Hypothalamus (tissue), 51 donors: ENCODE data around the gene RTEL1.

ENCODE experiments used
- DNase-seq, 51 donors: peaks; one replicate each; lab custom pipeline; 2025; lab: John Stamatoyannopoulos, UW

The RTEL1 gene

DNA sequence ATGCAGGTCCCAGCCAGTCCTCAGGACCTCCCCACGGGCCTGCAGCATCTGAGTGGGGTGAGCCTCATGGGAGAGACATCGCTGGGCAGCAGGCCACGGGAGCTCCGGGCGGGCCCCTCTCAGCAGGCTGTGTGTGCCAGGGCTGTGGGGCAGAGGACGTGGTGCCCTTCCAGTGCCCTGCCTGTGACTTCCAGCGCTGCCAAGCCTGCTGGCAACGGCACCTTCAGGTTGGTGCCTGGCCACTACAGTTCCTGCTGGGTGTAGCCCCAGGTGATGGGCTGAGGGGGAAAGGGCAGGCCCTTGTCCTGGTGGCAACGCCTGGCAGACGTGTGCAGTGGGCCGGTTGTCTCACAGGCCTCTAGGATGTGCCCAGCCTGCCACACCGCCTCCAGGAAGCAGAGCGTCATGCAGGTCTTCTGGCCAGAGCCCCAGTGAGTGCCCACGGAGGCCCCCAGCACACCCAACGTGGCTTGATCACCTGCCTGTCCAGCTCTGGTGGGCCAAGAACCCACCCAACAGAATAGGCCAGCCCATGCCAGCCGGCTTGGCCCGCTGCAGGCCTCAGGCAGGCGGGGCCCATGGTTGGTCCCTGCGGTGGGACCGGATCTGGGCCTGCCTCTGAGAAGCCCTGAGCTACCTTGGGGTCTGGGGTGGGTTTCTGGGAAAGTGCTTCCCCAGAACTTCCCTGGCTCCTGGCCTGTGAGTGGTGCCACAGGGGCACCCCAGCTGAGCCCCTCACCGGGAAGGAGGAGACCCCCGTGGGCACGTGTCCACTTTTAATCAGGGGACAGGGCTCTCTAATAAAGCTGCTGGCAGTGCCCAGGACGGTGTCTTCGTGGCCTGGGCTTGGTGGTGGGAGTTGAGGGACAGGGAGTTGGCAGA lies 37.6 kb downstream of the RTEL1 start:
- no peak for DNase-seq

DNA sequence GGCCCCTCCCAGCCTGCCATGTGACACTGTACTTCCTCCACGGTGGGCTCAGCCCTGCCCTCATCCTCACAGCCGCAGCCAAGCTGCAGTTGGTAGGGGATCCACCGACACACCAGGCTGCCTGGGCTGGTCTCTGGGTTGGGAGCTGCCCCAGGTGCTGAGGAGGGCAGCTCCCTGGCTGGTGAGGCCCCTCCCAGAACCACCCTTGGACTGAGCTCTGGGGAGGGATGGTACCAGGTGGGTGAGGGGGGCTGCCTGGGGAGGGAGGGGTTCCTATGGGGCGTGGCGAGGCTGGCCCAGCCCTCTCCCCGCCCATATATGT lies 38.2 kb downstream of the RTEL1 start:
- no peak for DNase-seq

DNA sequence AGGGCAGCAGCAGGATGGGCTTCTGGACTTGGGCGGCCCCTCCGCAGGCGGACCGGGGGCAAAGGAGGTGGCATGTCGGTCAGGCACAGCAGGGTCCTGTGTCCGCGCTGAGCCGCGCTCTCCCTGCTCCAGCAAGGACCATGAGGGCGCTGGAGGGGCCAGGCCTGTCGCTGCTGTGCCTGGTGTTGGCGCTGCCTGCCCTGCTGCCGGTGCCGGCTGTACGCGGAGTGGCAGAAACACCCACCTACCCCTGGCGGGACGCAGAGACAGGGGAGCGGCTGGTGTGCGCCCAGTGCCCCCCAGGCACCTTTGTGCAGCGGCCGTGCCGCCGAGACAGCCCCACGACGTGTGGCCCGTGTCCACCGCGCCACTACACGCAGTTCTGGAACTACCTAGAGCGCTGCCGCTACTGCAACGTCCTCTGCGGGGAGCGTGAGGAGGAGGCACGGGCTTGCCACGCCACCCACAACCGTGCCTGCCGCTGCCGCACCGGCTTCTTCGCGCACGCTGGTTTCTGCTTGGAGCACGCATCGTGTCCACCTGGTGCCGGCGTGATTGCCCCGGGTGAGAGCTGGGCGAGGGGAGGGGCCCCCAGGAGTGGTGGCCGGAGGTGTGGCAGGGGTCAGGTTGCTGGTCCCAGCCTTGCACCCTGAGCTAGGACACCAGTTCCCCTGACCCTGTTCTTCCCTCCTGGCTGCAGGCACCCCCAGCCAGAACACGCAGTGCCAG lies 38.7 kb downstream of the RTEL1 start, which contains the start of gene TNFRSF6B:
TNFRSF6B (plus strand) TSS at position 25 of the 729 bp plus-strand sequence; CDS start at position 141, 116 bp downstream.
- DNase-seq = no peak

DNA sequence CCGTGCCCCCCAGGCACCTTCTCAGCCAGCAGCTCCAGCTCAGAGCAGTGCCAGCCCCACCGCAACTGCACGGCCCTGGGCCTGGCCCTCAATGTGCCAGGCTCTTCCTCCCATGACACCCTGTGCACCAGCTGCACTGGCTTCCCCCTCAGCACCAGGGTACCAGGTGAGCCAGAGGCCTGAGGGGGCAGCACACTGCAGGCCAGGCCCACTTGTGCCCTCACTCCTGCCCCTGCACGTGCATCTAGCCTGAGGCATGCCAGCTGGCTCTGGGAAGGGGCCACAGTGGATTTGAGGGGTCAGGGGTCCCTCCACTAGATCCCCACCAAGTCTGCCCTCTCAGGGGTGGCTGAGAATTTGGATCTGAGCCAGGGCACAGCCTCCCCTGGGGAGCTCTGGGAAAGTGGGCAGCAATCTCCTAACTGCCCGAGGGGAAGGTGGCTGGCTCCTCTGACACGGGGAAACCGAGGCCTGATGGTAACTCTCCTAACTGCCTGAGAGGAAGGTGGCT lies 39.3 kb downstream of the RTEL1 start:
- no peak for DNase-seq

- no peak for DNase-seq
These were observed 39.9 kb downstream of the RTEL1 start for GRCh38 chr20:63697868-63698545.

DNA sequence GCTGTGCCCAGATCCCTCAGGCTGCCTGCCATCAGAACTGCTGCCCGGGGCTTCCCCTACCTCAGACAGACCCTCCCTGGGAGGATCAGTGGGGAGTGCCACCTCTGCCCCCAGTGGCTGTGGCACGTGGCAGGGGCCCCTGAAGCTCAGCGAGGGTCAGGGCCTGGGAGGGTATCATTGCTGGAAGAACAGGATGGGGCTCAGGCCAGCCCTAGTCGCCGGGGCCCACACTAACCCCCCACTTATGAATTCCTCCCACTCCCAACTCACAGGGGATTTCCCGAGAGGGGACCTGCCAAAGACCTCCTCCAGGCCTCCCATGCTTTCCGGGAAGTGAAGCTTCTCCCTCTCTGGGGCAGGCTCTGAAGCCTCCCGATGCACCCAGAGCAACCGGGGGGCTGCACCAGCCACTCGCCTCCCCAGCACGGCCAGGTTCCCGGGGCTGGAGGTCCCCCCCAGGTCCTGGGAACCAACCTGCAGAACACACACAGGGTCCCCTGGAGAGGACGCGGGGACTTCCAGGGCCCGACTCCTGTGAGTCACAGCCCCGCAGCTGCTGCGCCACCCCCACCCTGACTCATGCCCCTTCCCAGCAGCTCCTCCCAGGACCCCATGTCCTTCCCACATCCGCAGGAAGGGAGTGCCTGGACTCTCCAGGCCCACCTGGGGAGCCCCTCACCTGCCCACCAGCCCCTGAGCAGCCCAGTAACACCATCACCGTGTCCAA lies 40.8 kb downstream of the RTEL1 start:
- peak in 1 of 51 donors; percentile 38 for DNase-seq

- no peak for DNase-seq
These were observed 41.5 kb downstream of the RTEL1 start for GRCh38 chr20:63699466-63700198.

- DNase-seq = no peak
These were observed 42.3 kb downstream of the RTEL1 start for GRCh38 chr20:63700199-63701050.

- no peak for DNase-seq
These were observed 42.9 kb downstream of the RTEL1 start for GRCh38 chr20:63701051-63701328.

- no peak for DNase-seq
These were observed 43.4 kb downstream of the RTEL1 start for GRCh38 chr20:63701329-63702035.

DNA sequence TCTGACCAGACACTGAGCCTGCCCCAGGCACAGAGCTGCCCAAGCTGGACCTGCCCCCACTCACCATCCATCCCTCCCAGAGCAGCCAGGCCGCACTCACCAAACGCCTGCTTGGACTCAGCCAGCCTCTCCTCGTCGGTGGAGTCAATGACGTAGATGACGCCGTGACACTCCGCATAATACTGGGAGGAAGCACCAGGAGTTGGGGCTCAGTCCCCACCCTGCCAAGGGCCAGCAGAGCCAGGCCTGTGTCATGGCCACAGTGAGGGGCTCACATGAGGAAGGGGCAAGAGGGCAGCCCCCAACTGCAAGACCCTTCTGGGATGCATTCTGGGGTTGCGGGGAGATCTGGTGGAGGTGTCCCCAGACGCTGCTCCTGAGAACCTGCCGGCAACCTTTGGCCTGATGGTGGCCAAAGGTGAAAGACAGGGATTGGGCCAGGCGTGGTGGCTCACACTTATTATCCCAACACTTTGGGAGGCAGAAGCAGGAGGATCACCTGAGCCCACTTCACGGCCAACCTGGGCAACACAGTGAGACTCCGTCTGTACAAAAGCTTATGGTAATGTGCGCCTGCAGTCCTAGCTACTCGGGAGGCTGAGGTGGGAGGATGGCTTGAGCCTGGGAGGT lies 44.0 kb downstream of the RTEL1 start:
- DNase-seq = no peak

DNA sequence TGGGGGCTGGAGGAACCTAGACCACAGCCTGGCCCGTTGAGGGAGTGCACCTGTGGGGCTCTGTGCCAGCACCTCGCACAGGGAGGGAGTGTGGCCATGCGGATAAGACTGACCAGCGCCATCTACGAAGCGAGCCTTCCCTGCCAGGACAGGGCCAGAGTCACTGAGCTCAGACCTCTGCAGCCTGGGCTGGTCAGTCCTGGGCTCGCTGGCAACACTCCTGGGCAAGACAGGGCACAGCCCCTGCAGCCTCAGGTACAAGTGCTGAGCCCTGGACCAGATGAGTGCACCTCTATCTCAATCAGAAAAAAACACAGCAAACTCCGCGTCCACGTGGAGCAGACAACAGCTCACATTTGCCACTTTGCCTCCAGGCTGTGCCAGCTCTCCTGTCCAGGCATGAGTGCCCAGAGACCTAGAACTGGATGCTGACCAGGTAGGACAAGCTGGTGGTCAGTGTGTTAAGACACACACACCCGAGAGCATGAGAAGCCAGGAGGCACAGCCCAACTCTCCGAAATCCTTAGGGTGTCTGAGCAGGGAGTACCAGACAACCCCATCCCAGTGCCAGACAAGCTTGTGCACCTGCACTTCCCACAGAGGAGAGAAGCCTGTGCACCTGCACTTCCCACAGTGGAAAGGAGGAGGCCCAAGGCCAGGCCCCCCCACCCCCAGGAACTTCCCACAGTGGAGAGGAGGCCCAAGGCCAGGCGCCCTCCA lies 44.8 kb downstream of the RTEL1 start:
- no peak for DNase-seq

DNA sequence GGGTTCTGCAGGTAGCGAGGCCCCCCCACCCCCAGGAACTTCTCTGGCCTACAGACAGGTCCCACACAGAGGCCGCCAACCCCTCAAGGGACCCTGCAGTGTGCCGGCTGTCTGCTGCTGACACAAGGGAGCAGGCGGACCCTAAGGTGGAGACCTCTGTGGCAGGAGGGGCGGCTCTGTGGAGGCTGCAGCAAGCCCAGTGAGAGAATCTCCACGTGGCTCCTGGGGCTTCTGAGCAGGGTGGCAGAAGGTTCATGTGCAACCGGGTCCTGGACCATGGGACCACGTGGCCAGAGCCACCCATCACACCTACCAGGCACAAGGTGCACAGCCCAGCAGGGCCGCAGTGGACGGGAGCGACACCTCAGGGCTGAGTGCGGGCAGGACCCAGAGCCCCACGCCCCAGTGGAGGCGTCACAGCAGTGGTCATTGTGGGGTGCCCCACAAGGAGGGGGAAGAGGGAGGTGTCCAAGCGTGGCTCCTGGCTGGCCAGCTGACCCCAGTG lies 45.4 kb downstream of the RTEL1 start:
- DNase-seq = no peak

DNA sequence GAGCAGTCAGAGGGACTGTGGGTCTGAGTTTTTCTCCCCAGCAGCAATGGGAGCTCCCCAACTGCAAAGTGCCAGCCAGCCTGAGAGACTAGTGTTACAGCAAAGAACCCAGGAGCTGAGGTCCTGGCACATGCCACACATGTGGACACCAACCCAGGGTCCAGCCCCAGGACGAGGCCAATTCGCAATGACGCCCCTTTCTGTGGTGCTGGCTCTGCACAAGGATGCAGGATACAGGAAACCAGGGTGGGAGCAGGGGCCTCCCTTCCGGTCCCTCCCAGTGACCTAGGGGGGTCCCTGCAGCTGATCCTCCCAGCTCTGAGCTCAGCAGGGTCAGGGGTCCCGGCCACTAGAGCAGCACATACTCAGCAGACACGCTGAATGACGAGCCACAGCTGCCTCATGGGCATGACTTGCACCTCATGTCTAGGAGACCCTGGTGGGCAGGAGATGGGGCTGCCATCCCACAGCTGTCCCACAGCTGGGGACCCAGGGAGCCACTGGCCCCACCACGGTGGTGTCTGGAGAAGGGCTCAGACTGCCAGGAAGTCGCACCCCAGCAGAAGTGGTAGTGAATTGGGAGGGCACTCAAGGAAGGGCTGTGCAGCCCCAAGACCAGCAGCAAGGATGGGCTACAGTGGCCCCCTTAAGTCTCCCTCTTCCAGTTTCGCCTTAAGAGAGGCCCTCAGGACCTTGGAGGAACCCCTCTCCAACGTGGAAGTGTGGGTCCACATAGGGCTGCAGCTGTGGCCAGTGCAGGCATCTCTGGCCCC lies 46.0 kb downstream of the RTEL1 start:
- no peak for DNase-seq

- DNase-seq = no peak
These were observed 46.6 kb downstream of the RTEL1 start for GRCh38 chr20:63704749-63705117.

- no peak for DNase-seq
These were observed 47.3 kb downstream of the RTEL1 start for GRCh38 chr20:63705232-63706026.
